Measurements from ENCODE around the gene IQSEC1. TPM values are rescaled to one million over a fixed set of nuclear protein-coding genes. Genes with fewer than 3 reads are reported as not detected.

IQSEC1 gene
- total RNA-seq, 1 experiment from 2014 or later: 28.1 TPM

DNA sequence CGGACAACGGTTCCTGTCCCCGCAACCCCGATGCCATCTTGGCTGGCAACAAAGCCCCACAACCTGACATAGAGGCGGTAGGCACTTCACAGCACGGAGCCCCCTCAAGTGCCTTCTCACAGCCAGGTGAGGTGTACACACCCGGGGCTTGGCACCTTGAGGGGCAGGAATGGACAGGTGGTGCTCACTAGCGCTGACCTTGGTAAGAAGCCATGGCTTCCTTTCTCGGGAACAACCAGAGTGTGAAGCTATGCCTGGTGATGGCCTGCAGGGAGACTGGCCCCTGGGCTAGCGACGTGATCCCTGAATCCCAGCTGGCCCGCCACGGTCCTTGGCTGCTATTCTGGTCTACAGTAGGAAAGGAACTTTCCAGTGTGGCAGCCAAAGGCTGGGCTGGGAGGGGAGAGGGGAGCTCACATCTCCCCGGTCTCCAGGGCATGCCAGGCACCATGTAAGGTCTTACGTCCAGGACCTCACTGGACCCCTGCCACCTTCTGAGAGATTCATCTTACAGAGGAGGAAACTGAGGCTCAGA lies 161.3 kb downstream of the IQSEC1 start:
- CTCF ChIA-PET: no interaction called here
- RAD21 ChIA-PET (ENCODE audit: low non-redundant PET in 1 of 2, low total read pairs in 2 of 2, uncharacterized antibody in 2 of 2, unreplicated experiment in 2 of 2): no interaction called here
- Histone ChIP-seq H3K27ac (ENCODE audit: low read depth, low read length) (no peak overlapping the region), H2AFZ (ENCODE audit: low read depth, low read length, poor library complexity, severe bottlenecking) (no peak overlapping the region), H3K27me3 (ENCODE audit: insufficient read depth, low read length) (no peaks in the 10 kb centered on the region), H3K4me3 (replicated peaks in 1 of 2; ENCODE audit: low read depth in 1 of 2, low read length in 2 of 2) (no peak overlapping the region), H3K9me2 (ENCODE audit: insufficient read depth) (no peaks in the 10 kb centered on the region), H3K4me1 (ENCODE audit: control insufficient read depth in 1 of 2, insufficient read depth in 2 of 2, low read length in 2 of 2) (no peaks in the 10 kb centered on the region), H3K79me2 (ENCODE audit: insufficient read depth, low read length) (no peaks in the 10 kb centered on the region), H3K4me2 (ENCODE audit: low read length) (no peak overlapping the region), H3K36me3 (ENCODE audit: control insufficient read depth in 1 of 2, insufficient read depth in 2 of 2, low read length in 2 of 2) (peaks cover 0 to 13% of the 10 kb centered on the region in 2 experiments; a peak in 2 of 4 replicates), H3K9ac (ENCODE audit: low read length) (no peak overlapping the region), H4K20me1 (ENCODE audit: insufficient read depth) (no peaks in the 10 kb centered on the region), H3K9me3 (ENCODE audit: control insufficient read depth in 1 of 2, insufficient read depth in 1 of 2, low read depth in 1 of 2, low read length in 2 of 2) (no peaks in the 10 kb centered on the region)
- no peak for ATAC-seq
- TF ChIP-seq, protein P1, sequence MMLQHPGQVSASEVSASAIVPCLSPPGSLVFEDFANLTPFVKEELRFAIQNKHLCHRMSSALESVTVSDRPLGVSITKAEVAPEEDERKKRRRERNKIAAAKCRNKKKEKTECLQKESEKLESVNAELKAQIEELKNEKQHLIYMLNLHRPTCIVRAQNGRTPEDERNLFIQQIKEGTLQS (IDR thresholded peaks at IDR 0.05): no peak
- no peak for TF ChIP-seq EGR1 (IDR thresholded peaks at IDR 0.05; ENCODE audit: low read depth)
- no peak for TF ChIP-seq RAD21 (IDR thresholded peaks at IDR 0.05; ENCODE audit: low read depth)
- TF ChIP-seq EZH2phosphoT487 (IDR thresholded peaks at IDR 0.05; ENCODE audit: borderline replicate concordance): no peak
- BruUV-seq (replicated peaks): no TSS peak
- POLR2A ChIA-PET: no interaction called here
- DNase-seq (ENCODE audit: low read depth, low spot score): no peak
- intact Hi-C loops (cut with micrococcal nuclease): no loop called here

DNA sequence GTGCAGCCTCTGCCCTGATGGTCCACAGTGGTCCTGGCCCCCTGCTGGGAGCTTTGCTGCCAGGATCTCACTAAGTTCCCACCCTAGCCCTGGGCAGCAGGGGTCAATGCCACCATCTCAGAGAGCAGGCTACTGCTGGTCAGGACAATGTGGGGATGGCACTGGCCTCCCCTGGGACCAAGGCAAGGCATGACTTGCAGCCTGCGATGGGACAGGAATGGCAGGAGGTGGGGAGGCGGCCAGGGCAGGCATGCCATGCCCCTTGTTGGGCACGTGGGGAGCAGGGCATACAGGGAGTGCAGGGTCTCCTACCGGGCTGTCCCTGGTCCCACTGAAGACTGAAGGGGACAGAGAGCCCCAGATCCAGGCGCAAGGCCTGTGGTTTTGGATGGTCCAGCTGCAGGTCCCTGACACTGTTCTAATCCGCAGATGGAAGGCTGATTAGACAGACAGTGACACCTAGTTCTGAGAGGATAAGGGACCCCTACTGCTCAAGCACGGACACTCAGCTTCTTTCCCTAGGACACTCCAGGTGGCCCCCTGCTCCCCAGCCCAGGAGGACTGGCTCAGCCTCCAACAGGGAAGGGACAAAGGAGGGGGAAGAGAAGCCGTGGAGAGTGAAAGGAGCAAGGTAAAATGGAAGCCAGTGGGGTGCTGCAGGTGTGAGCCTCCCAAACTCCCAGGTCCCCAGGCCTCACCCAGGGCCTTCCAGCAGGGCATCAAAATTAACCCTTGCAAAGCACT lies 162.7 kb downstream of the IQSEC1 start:
- ATAC-seq (no peak), DNase-seq (ENCODE audit: low read depth, low spot score) (no peak)
- Histone ChIP-seq H3K4me1 (ENCODE audit: control insufficient read depth in 1 of 2, insufficient read depth in 2 of 2, low read length in 2 of 2) (no peaks in the 10 kb centered on the region), H3K9me3 (ENCODE audit: control insufficient read depth in 1 of 2, insufficient read depth in 1 of 2, low read depth in 1 of 2, low read length in 2 of 2) (no peaks in the 10 kb centered on the region), H4K20me1 (ENCODE audit: insufficient read depth) (no peaks in the 10 kb centered on the region), H3K79me2 (ENCODE audit: insufficient read depth, low read length) (no peaks in the 10 kb centered on the region), H2AFZ (ENCODE audit: low read depth, low read length, poor library complexity, severe bottlenecking) (no peak overlapping the region), H3K4me2 (ENCODE audit: low read length) (no peak overlapping the region), H3K9me2 (ENCODE audit: insufficient read depth) (no peaks in the 10 kb centered on the region), H3K36me3 (ENCODE audit: control insufficient read depth in 1 of 2, insufficient read depth in 2 of 2, low read length in 2 of 2) (peaks cover 0 to 13% of the 10 kb centered on the region in 2 experiments; a peak in 2 of 4 replicates), H3K27ac (ENCODE audit: low read depth, low read length) (no peak overlapping the region), H3K9ac (ENCODE audit: low read length) (no peak overlapping the region), H3K27me3 (ENCODE audit: insufficient read depth, low read length) (no peaks in the 10 kb centered on the region), H3K4me3 (replicated peaks in 1 of 2; ENCODE audit: low read depth in 1 of 2, low read length in 2 of 2) (no peak overlapping the region)
- intact Hi-C loops (cut with micrococcal nuclease): no loop called here
- ChIA-PET POLR2A (no interaction called here), CTCF (no interaction called here), RAD21 (ENCODE audit: low non-redundant PET in 1 of 2, low total read pairs in 2 of 2, uncharacterized antibody in 2 of 2, unreplicated experiment in 2 of 2) (no interaction called here)
- BruUV-seq (replicated peaks): no TSS peak
- TF ChIP-seq RAD21 (IDR thresholded peaks at IDR 0.05; ENCODE audit: low read depth) (no peak), SIN3A (IDR thresholded peaks at IDR 0.05; ENCODE audit: low read depth) (no peak), SP1 (IDR thresholded peaks at IDR 0.05; ENCODE audit: low read depth) (no peak), POLR2A (IDR thresholded peaks at IDR 0.05; ENCODE audit: borderline replicate concordance, extremely low read depth, insufficient read depth, insufficient read length) (no peak), TCF7L2 (IDR thresholded peaks at IDR 0.05; ENCODE audit: borderline replicate concordance, extremely low read depth, insufficient read depth, insufficient read length) (no peak), YY1 (IDR thresholded peaks at IDR 0.05; ENCODE audit: extremely low read depth, insufficient replicate concordance, low read depth, low read length) (no peak), JUND (IDR thresholded peaks at IDR 0.05) (no peak), CEBPB (IDR thresholded peaks at IDR 0.05; ENCODE audit: low read depth) (no peak)
- TF ChIP-seq, protein P1 (IDR thresholded peaks at IDR 0.05): no peak
- TF ChIP-seq, protein P2, sequence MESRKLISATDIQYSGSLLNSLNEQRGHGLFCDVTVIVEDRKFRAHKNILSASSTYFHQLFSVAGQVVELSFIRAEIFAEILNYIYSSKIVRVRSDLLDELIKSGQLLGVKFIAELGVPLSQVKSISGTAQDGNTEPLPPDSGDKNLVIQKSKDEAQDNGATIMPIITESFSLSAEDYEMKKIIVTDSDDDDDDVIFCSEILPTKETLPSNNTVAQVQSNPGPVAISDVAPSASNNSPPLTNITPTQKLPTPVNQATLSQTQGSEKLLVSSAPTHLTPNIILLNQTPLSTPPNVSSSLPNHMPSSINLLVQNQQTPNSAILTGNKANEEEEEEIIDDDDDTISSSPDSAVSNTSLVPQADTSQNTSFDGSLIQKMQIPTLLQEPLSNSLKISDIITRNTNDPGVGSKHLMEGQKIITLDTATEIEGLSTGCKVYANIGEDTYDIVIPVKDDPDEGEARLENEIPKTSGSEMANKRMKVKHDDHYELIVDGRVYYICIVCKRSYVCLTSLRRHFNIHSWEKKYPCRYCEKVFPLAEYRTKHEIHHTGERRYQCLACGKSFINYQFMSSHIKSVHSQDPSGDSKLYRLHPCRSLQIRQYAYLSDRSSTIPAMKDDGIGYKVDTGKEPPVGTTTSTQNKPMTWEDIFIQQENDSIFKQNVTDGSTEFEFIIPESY (IDR thresholded peaks at IDR 0.05; ENCODE audit: extremely low read depth, insufficient replicate concordance, low read length): no peak
- TF ChIP-seq, protein P3, sequence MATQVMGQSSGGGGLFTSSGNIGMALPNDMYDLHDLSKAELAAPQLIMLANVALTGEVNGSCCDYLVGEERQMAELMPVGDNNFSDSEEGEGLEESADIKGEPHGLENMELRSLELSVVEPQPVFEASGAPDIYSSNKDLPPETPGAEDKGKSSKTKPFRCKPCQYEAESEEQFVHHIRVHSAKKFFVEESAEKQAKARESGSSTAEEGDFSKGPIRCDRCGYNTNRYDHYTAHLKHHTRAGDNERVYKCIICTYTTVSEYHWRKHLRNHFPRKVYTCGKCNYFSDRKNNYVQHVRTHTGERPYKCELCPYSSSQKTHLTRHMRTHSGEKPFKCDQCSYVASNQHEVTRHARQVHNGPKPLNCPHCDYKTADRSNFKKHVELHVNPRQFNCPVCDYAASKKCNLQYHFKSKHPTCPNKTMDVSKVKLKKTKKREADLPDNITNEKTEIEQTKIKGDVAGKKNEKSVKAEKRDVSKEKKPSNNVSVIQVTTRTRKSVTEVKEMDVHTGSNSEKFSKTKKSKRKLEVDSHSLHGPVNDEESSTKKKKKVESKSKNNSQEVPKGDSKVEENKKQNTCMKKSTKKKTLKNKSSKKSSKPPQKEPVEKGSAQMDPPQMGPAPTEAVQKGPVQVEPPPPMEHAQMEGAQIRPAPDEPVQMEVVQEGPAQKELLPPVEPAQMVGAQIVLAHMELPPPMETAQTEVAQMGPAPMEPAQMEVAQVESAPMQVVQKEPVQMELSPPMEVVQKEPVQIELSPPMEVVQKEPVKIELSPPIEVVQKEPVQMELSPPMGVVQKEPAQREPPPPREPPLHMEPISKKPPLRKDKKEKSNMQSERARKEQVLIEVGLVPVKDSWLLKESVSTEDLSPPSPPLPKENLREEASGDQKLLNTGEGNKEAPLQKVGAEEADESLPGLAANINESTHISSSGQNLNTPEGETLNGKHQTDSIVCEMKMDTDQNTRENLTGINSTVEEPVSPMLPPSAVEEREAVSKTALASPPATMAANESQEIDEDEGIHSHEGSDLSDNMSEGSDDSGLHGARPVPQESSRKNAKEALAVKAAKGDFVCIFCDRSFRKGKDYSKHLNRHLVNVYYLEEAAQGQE (IDR thresholded peaks at IDR 0.05; ENCODE audit: low read depth): no peak
